NCI-H187 treated with DMSO at 0.1 percent for 48 hours (cell line): ENCODE results near the gene DPP9.
"Not testable (repeated sequence)": the region's sequence is repeated elsewhere in the genome, so short reads cannot be mapped to it uniquely, and the experiment has no call there.

Experiments
- DNase-seq: peaks from one replicate; lab custom pipeline; 2025; lab: John Stamatoyannopoulos, UW

DPP9 gene

DNA sequence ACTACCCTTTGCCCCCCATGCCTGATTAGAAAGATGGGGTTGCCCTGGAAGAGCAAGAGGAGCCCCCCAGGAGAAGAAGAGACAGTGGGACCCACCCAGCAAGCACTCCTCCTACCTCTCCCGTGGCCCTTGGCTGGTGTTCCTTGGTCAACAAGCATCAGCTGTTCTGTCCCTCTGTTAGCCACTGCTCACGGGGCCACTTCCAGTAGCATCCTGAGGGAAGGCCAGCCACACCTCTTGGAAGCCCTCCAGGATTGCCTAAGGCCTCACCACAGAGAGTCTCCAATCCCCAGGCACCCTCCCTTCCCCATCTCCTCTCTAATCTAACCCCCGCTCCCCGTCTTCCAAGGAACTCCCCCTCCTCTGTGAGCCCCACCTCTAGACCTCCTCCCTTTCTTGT, 15.1 kb upstream of the DPP9 start:
- no peak for DNase-seq

- no peak for DNase-seq
These were observed 14.4 kb upstream of the DPP9 start for GRCh38 chr19:4737955-4738600.

- no peak for DNase-seq
These were observed 10.2 kb upstream of the DPP9 start for GRCh38 chr19:4733755-4734345.

GRCh38 chr19:4732680-4733114, 9.1 kb upstream of the DPP9 start:
- peak; percentile 77 for DNase-seq

DNA sequence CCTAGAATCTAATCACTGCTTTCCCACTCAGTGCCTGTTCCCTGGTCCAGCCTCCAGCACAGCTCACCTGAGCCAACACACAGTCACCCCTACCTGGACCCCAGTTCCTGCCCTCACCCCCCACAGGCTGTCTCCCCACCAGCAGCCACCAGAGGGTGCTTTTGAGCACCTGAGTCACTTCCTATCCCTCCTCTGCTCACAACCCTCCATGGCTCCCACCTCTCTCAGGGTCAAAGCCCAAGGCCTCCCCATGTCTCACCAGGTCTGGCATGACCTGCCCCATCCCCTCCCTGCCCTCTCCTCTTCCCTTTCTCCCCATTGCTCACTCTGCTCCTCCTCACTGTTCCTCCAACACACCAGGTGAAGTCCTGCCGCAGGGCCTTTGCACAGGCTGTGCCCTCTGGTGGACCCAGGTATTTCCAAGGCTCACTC, 7.1 kb upstream of the DPP9 start:
- no peak for DNase-seq

DNA sequence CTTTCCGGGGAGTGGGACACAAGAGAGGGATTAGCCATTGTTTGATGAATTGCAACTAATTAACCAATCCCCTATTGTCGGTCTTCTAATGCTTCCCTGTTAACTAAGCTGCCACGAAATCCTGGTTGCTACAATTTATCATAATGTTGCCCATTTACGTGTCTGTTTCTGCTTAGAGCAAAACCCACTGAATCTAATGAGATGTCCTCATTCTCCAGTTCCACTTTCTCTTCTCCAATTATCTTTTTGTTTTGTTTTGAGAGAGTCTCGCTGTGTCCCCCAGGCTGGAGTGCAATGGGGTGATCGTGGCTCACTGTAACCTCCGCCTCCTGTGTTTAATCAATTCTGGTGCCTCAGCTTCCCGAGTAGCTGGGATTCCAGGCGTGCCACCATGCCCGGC, 5.2 kb upstream of the DPP9 start:
- no peak for DNase-seq

- DNase-seq = no peak
These were observed 709 bp downstream of the DPP9 start for GRCh38 chr19:4722671-4723594.

- DNase-seq = no peak
These were observed 2.4 kb downstream of the DPP9 start for GRCh38 chr19:4721196-4721595.

DNA sequence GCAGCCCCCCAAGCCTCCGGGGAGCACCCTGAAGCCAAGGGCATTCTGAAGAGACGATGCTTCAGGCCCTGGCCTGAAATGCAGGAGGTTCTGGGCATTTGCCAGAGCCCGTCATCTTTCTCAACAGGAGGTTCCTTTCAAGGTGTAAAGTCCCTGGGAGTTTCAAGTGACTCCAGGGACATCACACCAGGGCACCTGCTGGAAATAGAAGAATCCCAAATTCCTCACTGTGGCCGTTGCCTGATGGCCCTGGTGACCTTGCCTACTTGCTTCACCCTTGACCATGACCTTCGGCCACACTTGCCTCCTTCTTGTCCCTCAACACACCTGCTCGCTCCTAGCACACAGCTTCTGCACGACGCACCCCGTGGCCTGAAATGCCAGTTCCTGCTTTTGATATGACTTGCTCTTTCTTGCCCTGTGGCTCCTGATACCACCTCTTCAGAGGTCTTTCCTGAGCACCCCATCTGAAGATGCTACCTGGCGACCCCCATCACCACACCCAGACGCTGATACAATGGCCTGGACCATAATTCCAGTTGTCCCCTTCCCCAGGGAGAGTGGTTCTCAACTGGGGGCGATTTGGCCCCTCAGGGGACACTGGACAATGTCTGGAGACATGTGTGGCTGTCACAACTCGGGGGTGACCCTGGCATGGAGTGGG, 3.5 kb downstream of the DPP9 start:
- DNase-seq = no peak

GRCh38 chr19:4719499-4719866, 4.2 kb downstream of the DPP9 start:
- DNase-seq = no peak

GRCh38 chr19:4717966-4718701, 5.5 kb downstream of the DPP9 start:
- DNase-seq = no peak

GRCh38 chr19:4717191-4717965, 6.3 kb downstream of the DPP9 start:
- DNase-seq = no peak

DNA sequence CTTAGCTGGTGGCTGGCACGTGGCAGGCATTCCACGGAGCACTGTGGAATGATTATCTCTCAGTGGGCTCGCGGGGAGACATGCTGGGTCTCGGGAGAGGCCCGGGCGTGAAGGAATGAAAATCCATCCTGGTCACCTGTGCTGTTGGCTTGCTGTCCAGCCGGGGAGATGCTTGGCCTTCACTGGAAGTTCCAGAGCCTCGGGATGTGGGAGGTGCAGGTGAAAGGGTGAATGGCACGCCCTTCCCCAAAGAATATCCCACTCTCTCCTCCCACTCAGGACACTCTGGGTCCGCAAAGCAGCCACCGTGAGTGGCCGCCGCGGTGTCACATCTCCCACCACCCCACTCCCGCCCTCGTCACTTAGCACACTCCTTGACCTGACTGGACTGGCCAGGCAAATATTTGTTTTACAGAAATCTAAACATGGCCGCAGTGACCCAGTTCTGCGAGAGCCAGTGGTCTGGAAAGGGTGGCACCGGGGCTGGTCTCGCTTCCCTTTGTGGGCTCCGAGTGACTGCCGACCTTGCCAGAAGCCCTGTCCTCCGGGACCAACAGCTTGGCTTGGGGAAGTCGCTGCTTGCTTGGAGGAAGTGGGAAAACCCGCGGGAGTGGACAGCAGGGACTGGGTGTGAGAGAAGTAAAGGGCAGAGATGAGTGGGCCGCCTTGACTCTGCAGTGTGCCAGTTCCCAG, 8.0 kb downstream of the DPP9 start:
- no peak for DNase-seq

DNA sequence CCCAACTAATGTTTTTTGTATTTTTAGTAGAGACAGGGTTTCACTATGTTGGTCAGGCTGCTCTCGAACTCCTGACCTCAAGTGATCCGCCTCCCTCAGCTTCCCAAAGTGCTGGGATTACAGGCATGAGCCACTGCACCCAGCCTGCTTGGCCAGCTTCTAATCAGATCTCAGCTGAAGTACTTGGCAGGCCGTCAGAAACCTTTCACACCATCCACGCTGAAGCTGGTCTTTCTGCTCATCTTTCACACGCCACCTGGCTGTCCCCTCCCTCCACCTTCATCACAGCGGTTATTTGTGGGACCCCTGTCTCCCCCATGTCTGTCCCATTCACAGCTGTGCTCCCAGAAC, 8.5 kb downstream of the DPP9 start:
- DNase-seq = not testable (repeated sequence)

GRCh38 chr19:4714016-4714415, 9.6 kb downstream of the DPP9 start:
- no peak for DNase-seq

- DNase-seq = no peak
These were observed 10.2 kb downstream of the DPP9 start for GRCh38 chr19:4713384-4713951.

DNA sequence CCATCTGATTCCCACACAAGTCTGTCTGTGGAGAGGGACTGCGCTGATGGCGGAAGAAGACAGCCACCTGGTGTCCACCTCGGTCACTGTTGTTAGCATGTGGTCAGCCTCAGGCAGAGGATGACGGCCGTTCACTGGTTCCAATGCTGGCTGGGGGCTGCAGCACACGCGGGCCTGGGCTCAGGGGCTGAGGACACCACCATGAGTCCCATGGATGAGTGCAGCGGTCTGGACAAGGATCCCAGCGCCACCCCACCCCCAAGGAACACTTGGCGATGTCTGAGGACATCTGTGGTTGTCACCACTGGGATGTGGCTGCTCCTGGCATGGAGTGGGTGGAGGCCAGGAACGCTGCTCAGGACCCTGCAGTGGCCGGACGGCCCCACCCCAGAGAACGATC, 10.9 kb downstream of the DPP9 start:
- no peak for DNase-seq

GRCh38 chr19:4711211-4711610, 12.4 kb downstream of the DPP9 start:
- DNase-seq = no peak

GRCh38 chr19:4710281-4710600, 13.4 kb downstream of the DPP9 start:
- no peak for DNase-seq
